Measurements from ENCODE around the gene CRYBG1.
A peak's percentile ranks its signal among the peaks of the same experiment; 100 is the strongest.

Gene CRYBG1

GRCh38 chr6:106360410-106360988 is at the start of gene CRYBG1:
CRYBG1 (plus strand) TSS chr6:106360717; CDS start chr6:106360909, 192 bp downstream.
- peak; percentile 83 to 87 (median 83) for DNase-seq

DNA sequence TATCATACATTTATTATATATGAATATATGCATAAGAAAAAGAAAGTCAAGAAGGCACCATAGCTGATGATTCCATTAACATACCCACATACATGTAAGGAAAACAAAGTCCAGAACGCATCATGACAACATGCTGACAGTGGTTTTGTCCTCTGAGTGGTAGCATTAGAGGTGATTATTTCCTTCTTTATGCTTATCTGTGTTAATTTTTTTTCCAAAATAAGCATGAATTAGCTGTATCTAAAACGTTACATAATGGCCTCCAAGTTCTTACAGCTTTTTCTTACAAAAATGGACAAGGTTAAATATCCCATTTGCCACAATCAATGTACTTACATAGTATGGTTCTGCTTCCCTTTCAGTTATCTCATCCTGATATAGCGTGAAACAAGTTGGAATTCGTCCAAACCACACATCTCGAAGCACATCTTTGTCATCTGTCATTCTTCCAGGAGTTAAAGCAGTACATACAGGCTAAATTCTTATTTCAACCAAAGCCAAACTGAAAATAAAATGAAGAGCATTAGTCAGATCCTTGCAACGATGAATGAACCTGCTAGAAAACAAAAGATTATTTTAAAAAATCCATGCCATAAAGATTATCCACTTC is 44.6 kb upstream of the CRYBG1 start:
- DNase-seq, result peak in 2 of 3 experiments; percentile 3 to 79

DNA sequence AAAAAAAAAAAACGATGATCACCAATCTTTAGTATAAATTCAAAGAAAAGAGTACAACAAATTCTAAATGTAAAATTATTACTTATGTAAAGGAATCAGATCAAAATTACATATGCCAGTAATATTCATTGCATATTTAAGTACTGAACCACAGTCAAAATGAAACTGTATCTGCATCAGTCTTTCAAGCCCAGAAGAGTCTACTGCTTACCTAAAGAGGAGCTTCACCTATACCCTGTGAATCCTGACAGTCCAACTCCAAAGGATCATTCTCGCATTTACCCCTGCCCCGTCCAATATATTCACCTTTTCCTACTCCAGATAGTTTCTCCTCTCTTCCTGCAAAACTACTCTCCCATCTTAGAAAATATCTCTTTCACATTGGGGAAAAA is 44.1 kb upstream of the CRYBG1 start:
- no peak for DNase-seq

DNA sequence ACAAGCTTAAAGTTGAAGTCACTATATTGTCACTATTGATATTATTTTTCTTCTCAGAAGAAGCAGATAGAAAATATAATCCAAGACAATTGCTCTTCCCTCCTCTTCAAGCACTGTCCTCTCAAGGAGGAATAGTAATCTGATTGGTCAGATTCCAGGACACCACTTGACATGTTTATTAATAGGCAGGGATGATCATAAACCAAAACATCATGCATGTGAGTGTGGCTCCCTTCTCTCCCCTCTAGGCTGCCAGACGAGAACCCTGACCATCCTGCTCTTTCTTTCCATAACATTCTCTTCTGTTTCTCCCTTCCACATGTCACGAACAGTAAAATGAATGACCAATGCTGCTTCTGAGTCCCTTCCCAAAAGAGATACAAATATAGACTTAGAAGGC is 42.5 kb upstream of the CRYBG1 start:
- DNase-seq, result no peak

DNA sequence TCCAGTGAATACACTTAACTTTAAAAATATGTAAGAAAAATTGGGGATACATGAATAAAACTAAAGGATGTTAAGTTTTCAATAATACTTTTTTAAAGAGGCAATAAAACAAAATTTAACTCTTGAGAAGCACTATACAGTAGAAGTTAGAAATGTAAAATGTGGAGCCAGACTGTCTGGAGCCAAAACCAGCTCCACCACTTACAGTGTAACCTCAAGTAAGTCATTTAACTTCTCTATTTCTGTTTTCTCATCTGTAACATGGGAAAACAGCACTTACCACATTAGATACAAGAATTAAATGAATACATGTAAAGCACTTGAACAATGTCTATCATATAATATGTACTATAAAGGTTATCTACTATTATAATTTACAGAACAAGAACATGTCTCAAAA is 41.7 kb upstream of the CRYBG1 start:
- peak in 1 of 3 experiments; percentile 11 for DNase-seq

DNA sequence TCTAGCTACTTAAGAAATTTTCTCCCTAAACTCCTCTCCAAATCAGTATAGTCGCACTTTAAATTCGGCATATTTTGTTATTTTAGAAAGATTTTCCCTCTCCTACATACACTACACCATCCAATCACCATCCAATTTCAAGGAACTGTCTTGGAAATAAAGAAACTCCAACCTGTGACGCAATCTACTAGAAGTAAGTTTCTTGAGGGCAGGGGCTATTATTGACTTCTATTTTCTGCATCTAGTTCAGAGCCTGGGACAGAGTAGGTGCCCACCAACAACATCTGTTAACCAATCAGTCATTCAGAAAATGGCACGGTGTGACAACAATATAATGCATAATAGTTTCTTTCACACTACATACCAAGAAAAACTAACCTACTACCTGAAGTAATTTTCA is 38.6 kb upstream of the CRYBG1 start:
- no peak for DNase-seq

- no peak for DNase-seq
Measured at GRCh38 chr6:106324726-106325335, 35.7 kb upstream of the CRYBG1 start.

DNA sequence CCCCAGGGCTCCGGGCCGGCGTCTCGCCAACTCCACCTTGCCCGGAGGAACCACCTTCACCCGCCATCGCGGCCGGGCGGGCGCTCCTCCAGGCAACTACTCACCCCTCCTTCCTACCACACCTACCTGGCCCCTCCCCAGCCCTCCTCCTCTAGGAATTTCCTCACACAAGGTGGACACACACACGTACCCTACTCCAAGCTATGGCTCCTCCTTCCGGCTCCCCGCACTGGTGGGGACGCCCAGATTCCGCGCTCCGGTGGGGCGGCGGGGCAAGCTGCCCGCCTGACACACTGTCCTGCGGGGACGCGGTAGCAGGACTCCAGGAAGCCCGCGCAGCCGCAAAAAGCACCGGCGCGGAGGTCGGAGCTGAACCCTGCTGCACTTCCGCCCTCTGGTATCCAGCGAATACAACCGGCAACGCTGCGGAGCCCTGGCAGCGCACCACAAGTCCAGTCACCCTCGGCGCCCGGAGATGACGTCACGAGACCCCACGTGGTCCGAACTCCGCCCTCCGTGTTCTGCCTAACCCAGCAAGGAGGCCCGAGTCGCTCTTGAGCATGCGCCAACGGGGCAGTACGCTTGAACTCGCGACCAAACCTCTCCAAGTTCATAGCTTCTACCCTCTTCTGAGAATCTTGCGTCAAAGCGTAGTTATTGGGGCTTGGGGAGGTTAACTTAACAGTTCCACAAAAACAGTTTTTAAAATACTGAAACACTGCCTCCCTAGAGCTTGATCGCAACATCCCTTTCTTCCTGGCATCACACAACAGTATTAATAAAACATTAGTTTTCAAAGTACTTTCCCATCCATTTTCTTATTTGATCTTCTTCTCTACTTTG is 35.0 kb upstream of the CRYBG1 start, which contains the start of gene ATG5:
ATG5 (minus strand) TSS at position 425 of the 843 bp plus-strand sequence. CDS start 9,552 bp downstream, outside the sequence.
- peak; percentile 98 to 99 (median 98) for DNase-seq

- DNase-seq, result peak; percentile 35 to 79 (median 49)
Measured at GRCh38 chr6:106334646-106335448, 25.7 kb upstream of the CRYBG1 start.

- peak; percentile 55 to 80 (median 57) for DNase-seq
Measured at GRCh38 chr6:106339334-106340029, 21.0 kb upstream of the CRYBG1 start.

- DNase-seq, result peak in 2 of 3 experiments; percentile 37 to 84
Measured at GRCh38 chr6:106347219-106347618, 13.3 kb upstream of the CRYBG1 start.

DNA sequence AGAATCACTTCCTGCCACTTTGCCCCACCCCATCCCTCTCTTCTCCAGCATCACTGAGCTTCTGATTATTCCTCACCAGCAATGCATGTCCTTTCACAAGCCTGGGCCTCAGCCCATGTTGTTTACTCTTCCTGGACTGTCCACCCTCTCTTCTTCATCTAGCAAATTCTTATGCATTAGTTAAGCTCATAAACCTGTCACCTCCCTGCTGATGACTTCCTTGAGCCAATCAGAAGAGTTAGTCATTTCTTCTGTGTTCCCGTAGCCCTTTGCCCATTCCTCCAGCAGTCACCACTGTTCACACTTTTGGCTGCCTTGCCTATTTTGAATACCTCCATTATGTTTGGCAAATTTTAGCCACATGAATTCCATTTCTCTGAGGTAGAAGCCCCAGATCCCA is 4.1 kb upstream of the CRYBG1 start:
- no peak for DNase-seq

- DNase-seq, result no peak
Measured at GRCh38 chr6:106359959-106360409, 533 bp upstream of the CRYBG1 start.

DNA sequence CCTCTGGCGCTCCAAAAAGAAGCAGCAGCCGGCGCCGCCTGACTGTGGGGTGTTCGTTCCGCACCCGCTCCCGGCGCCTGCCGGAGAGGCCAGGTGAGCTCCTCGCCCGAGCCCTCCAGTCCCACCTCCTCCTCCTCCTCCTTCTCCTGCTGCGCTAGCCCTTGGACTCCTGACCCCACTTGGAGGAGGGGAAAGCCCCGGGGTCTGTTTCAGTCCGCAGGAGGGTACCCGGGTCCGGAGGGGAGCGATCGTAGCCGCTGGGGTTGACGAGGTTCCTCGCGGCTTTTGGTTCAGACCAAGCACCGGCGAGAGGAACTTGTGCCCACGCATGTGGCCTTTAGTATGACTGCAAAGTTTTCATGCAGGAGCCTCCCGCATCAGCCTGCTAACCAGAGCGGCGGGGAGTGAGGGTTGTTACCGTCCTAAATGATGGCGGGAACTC is 493 bp downstream of the CRYBG1 start:
- peak in 2 of 3 experiments; percentile 62 to 72 for DNase-seq

GRCh38 chr6:106363401-106364138 is 3.1 kb downstream of the CRYBG1 start:
- no peak for DNase-seq

DNA sequence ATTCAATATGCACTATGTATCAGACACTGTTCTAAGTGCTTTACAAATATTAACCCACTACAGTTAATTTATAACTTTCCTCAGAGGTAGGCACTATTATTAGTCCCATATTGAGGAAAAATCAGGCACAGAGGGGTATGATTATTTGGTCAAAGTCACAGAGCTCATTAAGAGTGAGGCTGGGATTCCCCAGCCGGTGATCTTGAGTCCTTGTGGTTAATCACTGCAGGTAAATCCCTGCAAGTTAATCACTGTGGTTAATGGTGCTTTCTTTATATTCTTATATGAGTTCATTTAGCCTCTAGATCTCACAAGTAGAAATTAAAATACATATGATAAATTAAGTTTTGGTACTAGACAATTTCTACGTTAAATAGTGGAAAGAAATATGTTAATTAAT is 9.2 kb downstream of the CRYBG1 start:
- no peak for DNase-seq

DNA sequence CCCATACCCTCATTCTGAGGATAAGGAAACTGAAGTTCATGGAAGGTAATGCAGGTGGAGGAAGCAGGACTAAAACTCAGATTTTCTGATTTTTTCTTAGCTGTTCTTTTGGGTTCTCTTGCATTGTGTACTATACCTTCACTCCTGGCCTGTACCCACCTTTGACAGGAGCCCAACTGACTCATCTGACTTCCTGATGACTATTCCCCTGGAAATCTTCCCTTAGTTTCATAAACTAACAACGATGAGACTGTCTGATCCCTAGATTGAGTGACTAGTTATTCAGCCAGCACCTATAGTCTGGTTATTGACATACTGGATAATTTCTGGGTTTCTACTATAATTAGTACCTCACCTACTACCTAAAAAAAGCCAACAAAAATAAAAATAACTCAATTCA is 10.1 kb downstream of the CRYBG1 start:
- no peak for DNase-seq

DNA sequence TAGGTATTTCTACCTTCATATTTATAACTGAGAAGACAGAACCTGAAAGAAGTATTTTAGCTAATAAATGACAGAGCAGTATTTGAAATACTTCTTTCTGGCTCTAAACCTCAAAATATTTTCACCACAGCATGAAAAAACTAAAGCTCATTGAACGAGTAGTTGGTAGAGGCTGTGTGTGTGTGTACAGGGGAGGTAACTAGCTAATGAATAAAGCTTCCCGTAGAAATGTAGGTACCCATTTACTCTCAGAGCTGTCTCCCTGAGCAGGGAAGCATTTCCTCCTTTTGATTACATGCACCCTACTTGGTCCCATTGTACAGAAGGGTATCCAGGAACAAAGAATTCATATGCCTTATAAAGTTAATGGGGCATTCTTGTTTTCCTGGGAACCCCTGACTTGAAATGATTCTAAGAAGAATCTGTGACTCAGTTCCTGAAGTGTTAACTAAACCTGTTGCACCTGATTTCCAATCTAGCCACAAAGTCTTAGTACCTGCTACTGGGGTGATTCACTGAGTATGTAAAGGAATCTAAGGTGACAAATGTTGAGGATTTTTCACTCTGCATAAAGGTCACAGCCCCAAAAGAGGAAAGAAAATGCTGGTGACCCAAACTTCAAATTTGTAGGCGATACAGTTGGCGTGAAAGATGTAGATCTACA is 12.5 kb downstream of the CRYBG1 start:
- DNase-seq, result no peak

- no peak for DNase-seq
Measured at GRCh38 chr6:106373502-106374239, 13.2 kb downstream of the CRYBG1 start.

Data from NCI-H1417 (cell line).